Activated T-cell treated with anti-CD3 and anti-CD28 coated beads, Interleukin-2, amount 50 U/mL, for 48 hours (primary cell): Measurements from ENCODE around the gene MOB3A.
"Not testable (repeated sequence)": the region's sequence is repeated elsewhere in the genome, so short reads cannot be mapped to it uniquely, and the experiment has no call there.

Source experiments
- DNase-seq, 2 experiments: peaks; one replicate each; pipeline ENCODE4 v3.0.0-alpha.2; 2020

Gene MOB3A

DNA sequence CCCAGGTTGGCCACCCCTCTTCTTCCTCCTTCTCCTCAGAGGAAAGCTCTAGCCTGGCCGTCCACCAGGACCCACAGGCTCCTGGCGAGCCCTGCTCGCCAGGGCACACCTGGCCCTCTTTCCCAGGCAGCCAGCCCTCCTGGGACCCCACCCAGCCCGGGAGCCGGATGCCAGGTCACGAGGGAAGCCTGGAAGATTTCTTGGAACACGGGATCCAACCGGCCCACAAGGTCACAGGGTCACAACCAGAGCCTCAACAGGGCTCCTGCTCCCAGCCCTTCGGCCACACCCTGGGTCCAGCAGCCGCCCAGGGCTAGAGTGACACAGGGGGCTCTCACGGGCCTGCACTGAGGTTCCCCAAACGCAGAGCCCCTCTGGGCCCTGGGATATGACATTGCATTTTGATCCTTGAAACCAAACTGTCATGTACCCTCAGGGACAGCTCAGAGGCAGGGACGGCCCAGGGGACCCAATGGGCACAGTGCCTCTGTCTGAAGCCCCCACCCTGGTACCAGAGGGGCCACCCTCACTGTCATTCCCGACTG, 50.6 kb downstream of the MOB3A start:
- DNase-seq, result peak in 1 of 2 experiments; percentile 18

DNA sequence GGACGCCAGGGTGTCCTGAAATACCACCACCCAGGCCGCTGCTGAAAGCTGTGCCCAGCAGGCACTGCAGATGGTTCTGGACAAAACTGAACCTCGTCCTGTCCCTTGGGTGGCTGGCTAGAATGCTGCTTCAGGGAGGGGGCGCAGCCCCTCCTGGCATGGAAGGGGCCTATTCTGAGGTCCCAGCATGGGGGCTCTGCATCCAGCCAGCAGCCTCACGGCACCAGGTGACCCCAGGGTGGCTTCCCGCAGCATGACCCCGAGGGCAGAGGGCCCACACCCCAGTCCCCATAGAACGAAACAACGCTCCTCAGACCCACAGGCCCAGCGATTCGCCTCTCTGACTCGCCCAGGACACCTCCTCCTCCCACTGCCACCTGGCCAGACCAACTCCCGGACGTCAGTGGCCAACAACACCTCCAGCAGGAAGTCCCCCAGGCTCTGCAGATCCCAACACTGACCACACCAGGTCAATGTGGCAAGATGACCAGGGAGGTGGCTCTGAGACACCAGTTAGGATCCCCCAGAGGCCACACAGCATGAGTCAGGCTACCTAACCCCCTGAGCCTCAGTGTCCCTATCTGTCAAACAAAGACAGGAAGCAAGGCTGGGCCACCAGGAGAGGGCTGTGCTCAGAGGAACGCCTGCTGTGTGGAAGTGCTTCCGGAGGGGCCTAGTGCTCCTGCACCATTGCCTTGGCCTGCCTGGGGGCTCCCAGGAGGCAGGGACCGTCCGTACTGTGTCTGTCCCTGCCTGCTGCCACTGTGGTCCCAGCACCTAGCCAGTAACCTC, 51.2 kb downstream of the MOB3A start:
- no peak for DNase-seq

- DNase-seq, result no peak
These were observed 52.0 kb downstream of the MOB3A start for GRCh38 chr19:2043961-2044708.

- DNase-seq, result no peak
These were observed 52.9 kb downstream of the MOB3A start for GRCh38 chr19:2043251-2043641.

DNA sequence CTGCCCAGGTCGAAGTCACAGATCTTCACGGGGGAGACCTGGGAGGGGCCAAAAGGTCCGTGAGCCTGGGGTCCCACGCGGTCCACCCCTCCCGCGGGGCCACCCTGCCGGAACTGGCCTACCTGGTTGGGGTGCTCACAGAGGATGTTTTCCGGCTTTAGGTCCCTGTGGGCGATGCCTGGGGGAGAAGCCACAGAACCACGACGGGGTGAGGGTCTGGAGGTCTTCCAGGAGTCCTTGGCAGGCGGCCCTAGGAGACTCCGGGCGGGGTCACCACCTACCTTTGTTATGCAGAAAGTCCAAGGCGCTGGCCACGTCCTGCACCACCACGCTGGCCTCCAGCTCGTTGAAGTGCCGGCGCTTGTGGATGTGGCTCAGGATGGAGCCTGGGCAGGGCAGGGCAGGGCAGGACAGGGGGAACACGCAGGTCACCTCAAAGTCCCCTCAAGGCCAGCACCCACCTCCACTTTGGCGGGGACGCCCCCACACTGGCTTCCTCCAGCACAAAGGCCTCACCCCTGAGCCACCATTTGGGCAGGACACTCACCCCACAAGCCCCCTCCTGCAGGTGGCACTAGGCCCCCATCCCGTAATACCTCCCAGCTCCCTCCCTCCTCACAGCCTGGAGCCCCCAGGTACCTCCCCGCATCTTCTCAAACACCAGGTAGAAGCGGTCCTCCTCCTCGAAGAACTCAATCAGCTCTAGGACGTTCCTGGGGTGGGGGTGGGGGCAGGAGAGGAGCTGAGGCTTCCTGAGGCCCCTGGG, 53.5 kb downstream of the MOB3A start:
- peak in 1 of 2 experiments; percentile 27 for DNase-seq

- DNase-seq, result peak; percentile 98 to 99
These were observed 54.2 kb downstream of the MOB3A start for GRCh38 chr19:2041683-2042484.

GRCh38 chr19:2041433-2041682, 54.8 kb downstream of the MOB3A start:
- DNase-seq, result no peak

DNA sequence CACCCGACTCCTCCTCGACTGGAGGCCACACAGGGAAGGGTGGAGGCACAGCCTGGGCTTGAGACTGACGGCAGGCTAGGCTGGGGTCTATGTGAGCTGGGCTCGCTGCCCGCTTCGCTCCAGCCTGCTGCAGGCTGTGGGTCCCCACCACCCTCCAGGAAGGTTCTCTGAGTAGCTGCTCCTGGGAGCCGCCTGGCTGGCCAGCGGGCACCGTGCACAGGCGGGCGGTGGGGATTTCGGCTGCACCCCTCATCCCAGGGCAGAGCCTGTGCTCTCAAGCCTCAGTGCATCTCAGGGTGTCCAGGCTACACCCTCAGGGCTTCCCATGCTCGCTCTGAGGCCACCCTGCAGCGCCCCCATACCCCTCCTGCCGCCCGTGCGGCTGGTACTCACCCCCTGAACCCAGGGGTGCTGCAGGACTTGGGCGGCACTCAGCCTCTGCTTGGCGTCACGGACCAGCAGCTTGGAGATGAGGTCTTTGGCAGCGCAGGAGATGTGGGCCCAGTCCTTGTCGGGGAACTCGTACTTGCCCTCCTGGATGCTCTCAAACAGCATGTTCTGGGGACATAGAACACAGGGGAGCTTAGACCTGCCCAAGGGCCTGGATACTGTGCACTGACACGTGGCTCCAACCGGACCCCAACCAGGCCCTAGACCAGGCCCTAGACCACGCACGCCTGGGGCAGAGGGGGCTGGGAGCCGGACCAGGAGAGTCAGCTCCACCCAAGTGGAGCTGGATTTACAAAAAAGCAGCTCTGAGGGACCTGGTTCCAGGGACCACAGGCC, 55.3 kb downstream of the MOB3A start:
- no peak for DNase-seq

GRCh38 chr19:2039959-2040646, 56.0 kb downstream of the MOB3A start:
- DNase-seq, result no peak

GRCh38 chr19:2039089-2039958, 56.8 kb downstream of the MOB3A start:
- DNase-seq, result no peak

- no peak for DNase-seq
These were observed 57.6 kb downstream of the MOB3A start for GRCh38 chr19:2038284-2039088.

GRCh38 chr19:2037651-2038255, 58.4 kb downstream of the MOB3A start:
- no peak for DNase-seq

DNA sequence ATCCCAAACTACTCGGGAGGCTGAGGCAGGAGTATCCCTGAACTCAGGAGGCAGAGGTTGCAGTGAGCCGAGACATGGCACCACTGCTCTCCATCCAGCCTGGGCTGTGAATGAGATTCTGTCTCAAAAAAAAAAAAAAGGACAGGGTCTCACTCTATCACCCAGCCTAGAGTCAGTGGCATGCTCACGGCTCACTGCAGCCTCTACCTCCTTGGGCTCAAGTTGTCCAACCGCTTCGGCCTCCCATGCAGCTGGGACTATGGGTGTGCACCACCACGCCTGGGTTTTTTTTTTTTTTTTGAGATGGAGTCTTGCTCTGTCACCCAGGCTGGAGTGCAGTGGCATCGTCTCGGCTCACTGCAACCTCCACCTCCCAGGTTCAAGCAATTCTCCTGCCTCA, 59.7 kb downstream of the MOB3A start:
- DNase-seq, result no peak

DNA sequence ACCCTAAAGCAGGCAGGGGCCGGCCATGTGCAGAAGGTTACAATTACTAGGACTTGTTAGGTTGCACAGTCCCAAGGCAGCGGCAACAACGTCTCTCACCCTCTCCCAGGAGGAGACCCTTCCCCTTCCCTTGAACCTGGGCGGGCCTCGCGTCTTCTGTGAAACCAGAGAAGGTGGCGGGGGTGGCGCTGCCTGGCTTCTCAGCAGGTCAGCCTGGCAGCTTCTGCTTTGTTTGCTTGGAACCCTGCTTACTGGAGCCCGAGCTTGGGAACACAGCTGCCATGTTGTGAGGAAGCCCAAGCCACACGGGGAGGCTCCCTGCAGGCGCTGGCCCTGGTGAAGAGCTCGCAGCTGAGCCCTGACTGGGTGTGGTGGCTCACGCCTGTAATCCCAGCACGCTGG, 60.5 kb downstream of the MOB3A start:
- DNase-seq, result peak in 1 of 2 experiments; percentile 30

GRCh38 chr19:2034729-2035589, 61.2 kb downstream of the MOB3A start:
- DNase-seq, result peak; percentile 84 to 86

GRCh38 chr19:2034253-2034652, 61.9 kb downstream of the MOB3A start:
- DNase-seq, result not testable (repeated sequence)

GRCh38 chr19:2033825-2034159, 62.3 kb downstream of the MOB3A start:
- no peak for DNase-seq
